ENCODE results near the gene KANK4.

GRCh38 chr1:62311473-62311943 is 7.7 kb downstream of the KANK4 start:
- TF ChIP-seq CTCF (conservative IDR thresholded peaks at IDR 0.05; ENCODE audit: low read length) (no peak), EZH2phosphoT487 (IDR thresholded peaks at IDR 0.05; ENCODE audit: borderline replicate concordance, low read depth, low read length) (no peak)
